ENCODE measurements around the gene CSKMT.

DNA sequence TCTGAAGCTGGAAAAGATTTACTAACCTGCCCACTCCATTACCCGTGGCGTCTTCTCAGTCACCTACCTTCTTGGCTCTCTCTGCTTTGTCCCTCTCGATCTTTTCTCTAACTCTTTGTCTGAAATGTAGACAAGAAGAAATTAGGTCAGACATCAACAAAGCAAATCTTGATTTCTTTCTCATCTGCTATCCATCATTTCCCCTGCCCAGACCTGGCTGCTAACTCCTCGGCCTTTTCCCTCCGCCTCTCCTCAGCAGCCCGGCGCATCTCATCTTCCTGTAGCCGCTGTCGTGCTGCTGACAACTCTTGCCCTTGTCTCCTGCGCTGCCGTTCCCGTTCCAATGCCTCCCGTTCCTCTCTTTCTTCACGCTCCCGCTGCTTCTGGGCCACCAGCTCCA, 12.6 kb downstream of the CSKMT start:
- TF ChIP-seq, protein P1, sequence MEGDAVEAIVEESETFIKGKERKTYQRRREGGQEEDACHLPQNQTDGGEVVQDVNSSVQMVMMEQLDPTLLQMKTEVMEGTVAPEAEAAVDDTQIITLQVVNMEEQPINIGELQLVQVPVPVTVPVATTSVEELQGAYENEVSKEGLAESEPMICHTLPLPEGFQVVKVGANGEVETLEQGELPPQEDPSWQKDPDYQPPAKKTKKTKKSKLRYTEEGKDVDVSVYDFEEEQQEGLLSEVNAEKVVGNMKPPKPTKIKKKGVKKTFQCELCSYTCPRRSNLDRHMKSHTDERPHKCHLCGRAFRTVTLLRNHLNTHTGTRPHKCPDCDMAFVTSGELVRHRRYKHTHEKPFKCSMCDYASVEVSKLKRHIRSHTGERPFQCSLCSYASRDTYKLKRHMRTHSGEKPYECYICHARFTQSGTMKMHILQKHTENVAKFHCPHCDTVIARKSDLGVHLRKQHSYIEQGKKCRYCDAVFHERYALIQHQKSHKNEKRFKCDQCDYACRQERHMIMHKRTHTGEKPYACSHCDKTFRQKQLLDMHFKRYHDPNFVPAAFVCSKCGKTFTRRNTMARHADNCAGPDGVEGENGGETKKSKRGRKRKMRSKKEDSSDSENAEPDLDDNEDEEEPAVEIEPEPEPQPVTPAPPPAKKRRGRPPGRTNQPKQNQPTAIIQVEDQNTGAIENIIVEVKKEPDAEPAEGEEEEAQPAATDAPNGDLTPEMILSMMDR (IDR thresholded peaks at IDR 0.05): no peak
- no peak for TF ChIP-seq POLR2A (IDR thresholded peaks at IDR 0.05)
